OCI-LY3 (cell line): ENCODE results near the gene HMGN4.
"Not testable (repeated sequence)": the region's sequence is repeated elsewhere in the genome, so short reads cannot be mapped to it uniquely, and the experiment has no call there.

ENCODE experiments used
- H2AFZ ChIP-seq: fragments of 200-600, 300-600 bp; shearing (Covaris generic); 2 replicates; pipeline ENCODE4 v1.6.0; 2014; ENCODE audit warnings: antibody characterized with exemption, low read depth, low read length
- H3K27ac ChIP-seq: fragments of 200-600, 300-600 bp; sonication (generic); 2 replicates; pipeline ENCODE4 v1.5.1; 2014; ENCODE audit warnings: mild to moderate bottlenecking, low read length, moderate library complexity, mixed read lengths
- H3K27me3 ChIP-seq: fragments of 200-600, 300-600 bp; sonication (generic); 2 replicates; pipeline ENCODE4 v1.6.1; 2014; ENCODE audit warnings: low read depth, low read length, mixed read lengths
- H3K36me3 ChIP-seq: fragments of 200-600, 300-600 bp; sonication (generic); replicated peaks from 2 replicates; pipeline ENCODE3; 2014; ENCODE audit warnings: low read depth, low read length, mixed read lengths
- H3K4me1 ChIP-seq: fragments of 300-600, 200-600 bp; sonication (generic); 2 replicates; pipeline ENCODE4 v1.6.1; 2014; ENCODE audit warnings: low read length, mixed read lengths
- H3K4me2 ChIP-seq: fragments of 200-600, 300-600 bp; sonication (generic); 2 replicates; pipeline ENCODE4 v1.6.1; 2014; ENCODE audit warnings: low read length, mixed read lengths
- H3K4me3 ChIP-seq: fragments of 300-600, 200-600 bp; sonication (generic); 2 replicates; pipeline ENCODE4 v1.5.1; 2014; ENCODE audit warnings: antibody characterized with exemption, mild to moderate bottlenecking, low read length, moderate library complexity
- H3K79me2 ChIP-seq: fragments of 300-600, 200-600 bp; shearing (Covaris generic); 2 replicates; pipeline ENCODE4 v1.6.1; 2014; ENCODE audit warnings: mild to moderate bottlenecking, low read length, mixed read lengths
- H3K9ac ChIP-seq: fragments of 300-600, 200-600 bp; shearing (Covaris generic); 2 replicates; pipeline ENCODE4 v1.6.0; 2014; ENCODE audit warnings: mild to moderate bottlenecking, low read length, moderate library complexity
- H3K9me3 ChIP-seq: fragments of 200-600, 300-600 bp; shearing (Covaris generic); 2 replicates; pipeline ENCODE4 v1.6.1; 2014; ENCODE audit warnings: low read length, mixed read lengths; ENCODE audit not compliant: insufficient read depth
- H4K20me1 ChIP-seq: fragments of 200-600, 300-600 bp; sonication (generic); 2 replicates; pipeline ENCODE4 v1.6.1; 2016; ENCODE audit warnings: low read length, mixed read lengths; ENCODE audit not compliant: insufficient read depth
- CTCF ChIP-seq: fragments of 200-600, 300-600 bp; sonication (generic); IDR thresholded peaks from 2 replicates; pipeline ENCODE4 v1.5.1; 2014; ENCODE audit warnings: antibody characterized with exemption, low read length, low read depth
- EZH2phosphoT487 ChIP-seq: fragments of 200-600 bp; shearing (Covaris generic); IDR thresholded peaks from 2 replicates; pipeline ENCODE4 v1.6.1; 2018; ENCODE audit warnings: antibody characterized with exemption, mixed run types, low read depth

Gene HMGN4

GRCh38 chr6:26501482-26501986, 36.6 kb upstream of the HMGN4 start:
- Histone ChIP-seq H3K27ac (no peak overlapping the region), H3K4me2 (no peak overlapping the region), H2AFZ (no peak overlapping the region), H4K20me1 (no peaks in the 10 kb centered on the region), H3K36me3 (no peaks in the 10 kb centered on the region), H3K27me3 (no peaks in the 10 kb centered on the region), H3K9me3 (no peaks in the 10 kb centered on the region), H3K4me3 (no peak overlapping the region), H3K9ac (no peak overlapping the region), H3K4me1 (peaks cover 21% of the 10 kb centered on the region), H3K79me2 (no peaks in the 10 kb centered on the region)
- no peak for TF ChIP-seq EZH2phosphoT487
- TF ChIP-seq CTCF: no peak

- H3K27me3 ChIP-seq: no peaks in the 10 kb centered on the region
- H3K79me2 ChIP-seq: no peaks in the 10 kb centered on the region
- no peaks in the 10 kb centered on the region for H3K9me3 ChIP-seq
- no peak overlapping the region for H3K4me3 ChIP-seq
- 0 out of 2 replicates have a peak overlapping the region, but pooled peaks have one; percentile 7 for H3K4me2 ChIP-seq
- TF ChIP-seq EZH2phosphoT487 (no peak), CTCF (no peak)
- H3K36me3 ChIP-seq: no peaks in the 10 kb centered on the region
- no peak overlapping the region for H3K9ac ChIP-seq
- H3K4me1 ChIP-seq: peaks cover 16% of the 10 kb centered on the region
- H3K27ac ChIP-seq: no peak overlapping the region
- no peak overlapping the region for H2AFZ ChIP-seq
- H4K20me1 ChIP-seq: no peaks in the 10 kb centered on the region
These were observed 36.0 kb upstream of the HMGN4 start for GRCh38 chr6:26502165-26502564.

- Histone ChIP-seq H3K4me1 (peaks cover 11% of the 10 kb centered on the region), H3K9me3 (no peaks in the 10 kb centered on the region), H3K9ac (no peak overlapping the region), H4K20me1 (no peaks in the 10 kb centered on the region), H3K79me2 (no peaks in the 10 kb centered on the region), H3K27me3 (no peaks in the 10 kb centered on the region), H3K4me3 (no peak overlapping the region), H3K4me2 (0 out of 2 replicates have a peak overlapping the region, but pooled peaks have one; percentile 7), H3K27ac (no peak overlapping the region), H3K36me3 (no peaks in the 10 kb centered on the region), H2AFZ (no peak overlapping the region)
- TF ChIP-seq EZH2phosphoT487 (no peak), CTCF (no peak)
These were observed 35.5 kb upstream of the HMGN4 start for GRCh38 chr6:26502626-26503025.

GRCh38 chr6:26507658-26508057, 30.5 kb upstream of the HMGN4 start:
- H3K4me1 ChIP-seq: peaks cover 2% of the 10 kb centered on the region
- H3K36me3 ChIP-seq: no peaks in the 10 kb centered on the region
- H3K27me3 ChIP-seq: no peaks in the 10 kb centered on the region
- no peaks in the 10 kb centered on the region for H4K20me1 ChIP-seq
- no peak for TF ChIP-seq EZH2phosphoT487
- no peak for TF ChIP-seq CTCF
- no peak overlapping the region for H3K4me3 ChIP-seq
- H2AFZ ChIP-seq: no peak overlapping the region
- no peak overlapping the region for H3K27ac ChIP-seq
- no peaks in the 10 kb centered on the region for H3K79me2 ChIP-seq
- H3K9ac ChIP-seq: no peak overlapping the region
- H3K9me3 ChIP-seq: no peaks in the 10 kb centered on the region
- H3K4me2 ChIP-seq: no peak overlapping the region

GRCh38 chr6:26511033-26511432, 27.1 kb upstream of the HMGN4 start:
- not testable (repeated sequence) for H4K20me1 ChIP-seq, H3K4me2 ChIP-seq, H2AFZ ChIP-seq, H3K79me2 ChIP-seq, H3K36me3 ChIP-seq, H3K9me3 ChIP-seq, H3K4me1 ChIP-seq, H3K9ac ChIP-seq, H3K4me3 ChIP-seq, H3K27ac ChIP-seq, H3K27me3 ChIP-seq
